ENCODE results near the gene C5AR1.
"Not testable (repeated sequence)": the region's sequence is repeated elsewhere in the genome, so short reads cannot be mapped to it uniquely, and the experiment has no call there.

C5AR1 gene

DNA sequence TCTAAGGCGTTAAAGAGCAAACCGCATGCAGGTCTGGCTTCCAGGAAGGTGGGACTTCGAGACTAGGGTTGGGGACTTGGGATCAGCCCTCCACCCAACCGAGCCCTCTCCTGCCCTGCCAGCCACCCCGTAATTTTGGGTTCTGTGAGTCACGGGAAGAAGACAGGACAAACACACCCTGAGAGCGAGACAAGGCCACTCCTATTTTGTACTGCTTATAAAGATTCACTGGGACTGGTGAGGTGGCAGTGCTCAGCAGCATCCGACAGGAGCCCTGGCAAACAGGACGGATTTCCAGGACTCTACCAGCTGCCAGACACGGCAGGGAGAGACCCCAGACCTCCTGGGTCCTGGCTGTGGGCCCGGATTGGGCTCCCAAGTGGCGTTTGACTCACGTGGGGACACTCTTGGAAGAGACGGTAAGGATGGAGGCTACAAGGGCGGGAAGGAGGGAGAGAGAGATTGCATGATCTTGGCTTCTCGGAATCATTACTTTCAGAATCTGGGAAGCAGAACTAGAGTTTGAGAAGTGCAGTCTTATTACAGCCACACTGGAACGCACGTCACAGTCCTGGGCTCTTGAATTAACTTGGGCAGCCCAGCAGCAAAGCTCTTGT lies 22.4 kb downstream of the C5AR1 start, which contains the start of gene C5AR2:
Gene C5AR2 (plus strand): TSS at position 245 of the 617 bp plus-strand sequence. CDS start 8,625 bp downstream, outside the sequence.
- DNase-seq (ENCODE audit: low read depth in 2 of 2): no peak

DNA sequence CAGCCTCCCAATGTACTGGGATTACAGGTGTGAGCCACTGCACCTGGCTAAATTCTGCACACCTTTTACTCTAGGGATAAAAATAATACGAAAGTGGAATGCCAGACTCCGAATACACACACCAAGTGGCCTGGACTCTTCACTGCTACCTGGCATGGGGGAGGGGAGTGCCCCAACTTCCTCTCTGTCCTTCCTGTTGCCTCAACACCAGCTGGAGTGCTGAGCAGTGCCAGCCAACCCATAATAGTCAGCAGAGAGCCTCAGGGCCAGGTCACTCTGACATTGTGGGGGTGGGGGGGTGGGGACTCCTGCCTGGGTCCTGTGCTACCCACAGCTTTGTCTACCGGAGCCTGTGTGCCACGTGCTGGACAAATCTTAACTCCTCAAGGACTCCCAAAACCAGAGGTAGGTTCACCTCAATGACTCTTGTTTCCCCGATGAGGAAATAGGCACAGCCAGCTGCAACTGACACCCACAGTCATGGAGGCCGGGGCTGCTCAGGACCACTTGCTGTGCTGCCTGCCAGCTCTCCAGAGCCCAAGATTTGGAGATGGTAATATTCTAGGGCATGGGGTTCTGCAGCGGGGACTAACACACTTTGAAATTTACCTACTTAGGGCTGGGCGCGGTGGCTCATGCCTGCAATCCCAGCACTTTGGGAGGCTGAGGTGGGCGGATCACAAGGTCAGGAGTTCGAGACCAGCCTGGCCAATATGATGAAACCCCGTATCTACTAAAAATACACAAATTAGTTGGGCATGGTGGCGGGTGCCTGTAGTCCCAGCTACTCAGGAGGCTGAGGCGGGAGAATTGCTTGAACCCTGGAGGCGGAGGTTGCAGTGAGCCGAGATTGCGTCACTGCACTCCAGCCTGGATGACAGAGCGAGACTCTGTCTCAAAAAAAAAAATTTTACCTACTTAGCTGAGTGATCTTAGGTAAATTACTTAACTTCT lies 27.4 kb downstream of the C5AR1 start:
- DNase-seq (ENCODE audit: low read depth in 2 of 2): not testable (repeated sequence)

DNA sequence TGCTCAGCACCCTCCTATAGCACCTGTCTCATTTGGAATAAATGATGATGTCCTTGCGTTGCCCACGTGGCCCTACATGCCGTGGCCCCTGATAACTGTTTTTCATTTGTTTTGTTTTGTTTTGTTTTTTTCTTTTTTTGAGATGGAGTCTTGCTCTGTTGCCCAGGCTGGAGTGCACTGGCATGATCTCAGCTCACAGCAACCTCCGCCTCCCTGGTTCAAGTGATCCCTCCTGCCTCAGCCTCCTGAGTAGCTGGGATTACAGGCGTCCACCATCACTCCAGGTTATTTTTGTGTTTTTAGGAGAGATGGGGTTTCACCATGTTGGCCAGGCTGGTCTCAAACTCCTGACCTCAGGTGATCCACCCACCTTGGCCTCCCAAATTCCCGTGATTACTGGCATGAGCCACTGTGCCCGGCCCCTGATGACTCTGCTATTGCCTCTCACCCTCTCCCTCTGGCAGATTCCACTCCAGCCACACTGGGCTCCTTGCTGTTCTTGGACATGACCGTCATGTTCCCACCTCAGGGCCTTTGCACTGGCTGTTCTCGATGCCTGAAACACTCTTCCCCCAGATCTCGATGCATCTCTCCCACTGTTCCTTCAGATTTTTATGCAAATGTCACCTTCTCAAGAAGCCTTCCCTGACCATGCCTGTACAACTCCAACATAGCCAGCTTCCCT lies 29.7 kb downstream of the C5AR1 start:
- no peak for DNase-seq (ENCODE audit: low read depth in 2 of 2)

DNA sequence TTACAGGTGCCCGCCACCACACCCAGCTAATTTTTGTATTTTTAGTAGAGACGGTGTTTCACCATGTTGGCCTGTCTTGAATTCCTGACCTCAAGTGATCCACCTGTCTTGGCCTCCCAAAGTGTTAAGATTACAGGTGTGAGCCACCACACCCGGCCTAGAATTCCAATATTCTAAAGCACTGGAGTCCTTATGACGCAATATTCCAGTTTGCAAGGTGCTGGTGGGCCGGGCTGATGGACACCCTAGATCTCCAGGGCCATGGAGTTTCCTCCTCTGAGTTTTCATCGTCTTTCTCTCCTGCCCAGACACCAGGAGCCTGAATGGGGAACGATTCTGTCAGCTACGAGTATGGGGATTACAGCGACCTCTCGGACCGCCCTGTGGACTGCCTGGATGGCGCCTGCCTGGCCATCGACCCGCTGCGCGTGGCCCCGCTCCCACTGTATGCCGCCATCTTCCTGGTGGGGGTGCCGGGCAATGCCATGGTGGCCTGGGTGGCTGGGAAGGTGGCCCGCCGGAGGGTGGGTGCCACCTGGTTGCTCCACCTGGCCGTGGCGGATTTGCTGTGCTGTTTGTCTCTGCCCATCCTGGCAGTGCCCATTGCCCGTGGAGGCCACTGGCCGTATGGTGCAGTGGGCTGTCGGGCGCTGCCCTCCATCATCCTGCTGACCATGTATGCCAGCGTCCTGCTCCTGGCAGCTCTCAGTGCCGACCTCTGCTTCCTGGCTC lies 31.0 kb downstream of the C5AR1 start:
- DNase-seq (ENCODE audit: low read depth in 2 of 2): no peak

DNA sequence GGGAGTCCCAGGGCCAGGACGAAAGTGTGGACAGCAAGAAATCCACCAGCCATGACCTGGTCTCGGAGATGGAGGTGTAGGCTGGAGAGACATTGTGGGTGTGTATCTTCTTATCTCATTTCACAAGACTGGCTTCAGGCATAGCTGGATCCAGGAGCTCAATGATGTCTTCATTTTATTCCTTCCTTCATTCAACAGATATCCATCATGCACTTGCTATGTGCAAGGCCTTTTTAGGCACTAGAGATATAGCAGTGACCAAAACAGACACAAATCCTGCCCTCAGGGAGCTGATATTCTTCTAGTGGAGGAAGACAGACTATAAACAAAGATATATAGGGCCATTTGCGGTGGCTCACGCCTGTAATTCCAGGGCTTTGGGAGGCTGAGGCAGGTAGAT lies 32.1 kb downstream of the C5AR1 start:
- no peak for DNase-seq (ENCODE audit: low read depth in 2 of 2)

DNA sequence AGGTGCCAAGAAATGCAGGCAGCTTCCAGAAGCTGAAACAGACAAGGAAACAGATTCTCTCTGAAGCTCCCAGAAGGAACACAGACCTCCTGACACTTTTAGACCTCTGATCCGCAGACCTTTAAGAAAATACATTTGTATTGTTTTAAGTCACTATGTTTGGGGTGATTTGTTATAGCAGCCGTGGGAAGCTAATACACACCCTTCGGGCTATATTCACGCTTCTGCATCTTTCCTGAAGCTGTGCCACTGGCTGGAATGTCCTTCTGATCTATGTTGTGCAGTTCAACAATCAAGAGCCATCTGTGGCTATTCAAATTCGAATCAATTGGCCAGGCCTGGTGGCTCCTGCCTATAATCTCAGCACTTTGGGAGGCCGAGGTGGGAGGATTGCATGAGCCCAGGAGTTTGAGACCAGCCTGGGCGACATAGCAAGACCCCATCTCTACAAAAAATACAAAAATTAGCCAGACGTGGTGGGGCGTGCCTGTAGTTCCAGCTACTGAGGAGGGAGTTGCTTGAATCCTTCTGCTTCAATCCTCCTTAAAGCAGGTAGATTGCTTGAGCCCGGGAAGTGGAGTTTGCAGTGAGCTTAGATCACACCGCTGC lies 33.6 kb downstream of the C5AR1 start:
- no peak for DNase-seq (ENCODE audit: low read depth in 2 of 2)

DNA sequence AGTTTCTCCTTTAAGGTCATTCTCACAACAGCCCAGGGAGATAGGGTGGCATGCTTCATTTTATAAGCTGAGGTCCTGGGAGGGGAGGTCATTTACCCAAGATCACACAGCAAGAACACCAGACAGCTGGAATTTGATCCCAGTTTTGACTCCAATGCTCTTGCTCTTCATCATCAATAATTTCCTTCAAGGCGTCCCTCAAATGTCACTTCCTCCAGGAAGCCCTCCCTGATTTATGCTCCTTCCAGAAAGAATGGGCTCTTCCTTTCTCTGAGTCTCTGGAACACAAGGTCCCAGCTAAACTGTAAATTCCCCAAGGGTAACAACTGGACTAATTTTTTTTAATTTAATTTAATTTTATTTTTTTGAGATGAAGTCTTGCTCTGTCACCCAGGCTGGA lies 34.8 kb downstream of the C5AR1 start:
- no peak for DNase-seq (ENCODE audit: low read depth in 2 of 2)

DNA sequence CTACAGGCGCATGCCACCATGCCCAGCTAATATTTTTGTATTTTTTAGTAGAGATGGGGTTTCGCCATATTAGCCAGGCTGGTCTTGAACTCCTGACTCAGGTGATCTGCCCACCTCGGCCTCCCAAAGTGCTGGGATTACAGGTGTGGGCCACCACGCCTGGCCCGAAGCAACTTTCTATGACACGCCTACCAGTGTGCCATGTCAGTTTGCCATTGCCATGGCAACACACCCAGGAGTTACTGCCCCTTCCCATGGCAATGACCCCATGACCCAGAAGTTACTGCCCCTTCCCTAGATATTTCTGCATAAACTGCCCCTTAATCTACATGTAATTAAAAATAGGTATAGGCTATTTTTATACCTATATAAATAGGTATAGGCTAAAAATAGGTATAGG lies 36.4 kb downstream of the C5AR1 start:
- not testable (repeated sequence) for DNase-seq (ENCODE audit: low read depth in 2 of 2)

DNA sequence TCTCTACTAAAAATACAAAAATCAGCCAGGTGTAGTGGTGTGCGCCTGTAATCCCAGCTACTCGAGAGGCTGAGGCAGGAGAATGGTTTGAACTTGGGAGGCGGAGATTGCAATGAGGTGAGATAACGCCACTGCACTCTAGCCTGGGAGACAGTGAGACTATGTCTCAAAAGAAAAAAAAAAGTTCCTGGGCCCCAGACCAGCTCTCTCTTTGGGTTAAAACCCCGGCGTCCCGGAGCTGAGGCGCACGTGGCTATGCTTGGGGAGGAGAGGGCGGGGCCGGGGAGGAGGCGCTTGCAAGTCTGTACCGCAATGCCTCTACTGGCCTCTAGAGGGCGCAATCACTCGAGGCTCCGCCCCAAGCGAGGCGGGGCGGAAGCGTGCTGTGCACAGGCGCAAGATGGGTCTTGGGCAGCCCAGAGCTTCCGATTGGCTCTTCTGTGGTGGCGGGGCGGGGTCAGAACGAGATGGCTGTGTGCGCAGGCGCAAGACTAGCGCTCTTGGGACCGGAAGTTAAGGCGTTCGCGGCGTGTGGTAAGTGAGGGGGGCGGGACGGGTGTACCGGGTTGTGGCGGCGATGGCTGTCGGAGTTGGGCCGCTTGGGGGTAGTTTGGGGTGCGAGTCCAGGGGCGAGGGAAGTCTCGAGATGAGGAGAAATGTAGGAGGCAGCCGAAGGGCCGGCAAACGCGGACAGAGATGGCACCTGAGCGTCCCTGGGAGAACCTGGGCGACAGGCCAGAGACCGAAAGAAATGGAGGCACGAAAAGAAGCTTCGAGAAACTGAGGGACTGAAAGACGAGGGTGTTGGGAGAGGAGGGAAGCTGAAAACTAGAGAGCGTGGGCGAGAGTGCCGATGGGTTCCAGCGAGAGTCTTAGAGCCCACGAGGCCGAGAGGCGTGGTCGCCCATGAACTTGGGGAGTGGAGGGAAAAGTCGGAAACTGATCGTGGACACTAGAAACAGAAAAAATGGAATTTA lies 39.4 kb downstream of the C5AR1 start, which contains the start of gene DHX34:
Gene DHX34 (plus strand): TSS at position 497 of the 977 bp plus-strand sequence. CDS start 3,716 bp downstream, outside the sequence.
- DNase-seq (ENCODE audit: low read depth in 2 of 2): peak; percentile 97 to 98

DNA sequence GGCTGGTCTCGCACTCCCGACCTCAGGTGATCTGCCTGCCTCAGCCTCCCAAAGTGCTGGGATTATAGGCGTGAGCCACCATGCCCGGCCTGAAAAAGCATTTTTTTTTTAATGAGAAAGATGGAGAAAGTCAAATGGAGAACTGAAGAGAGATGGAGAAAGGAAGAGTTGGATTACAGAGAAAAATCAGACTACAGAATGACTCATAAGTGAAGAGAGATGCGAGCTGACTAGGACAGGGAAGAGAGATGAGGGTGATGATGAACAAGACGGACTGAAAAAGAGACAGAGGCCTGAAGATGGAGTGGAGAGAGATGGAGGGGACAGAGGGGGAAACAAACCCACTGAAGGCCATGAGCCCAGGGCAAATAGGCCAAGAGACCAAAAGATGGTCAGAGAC lies 41.0 kb downstream of the C5AR1 start:
- no peak for DNase-seq (ENCODE audit: low read depth in 2 of 2)

DNA sequence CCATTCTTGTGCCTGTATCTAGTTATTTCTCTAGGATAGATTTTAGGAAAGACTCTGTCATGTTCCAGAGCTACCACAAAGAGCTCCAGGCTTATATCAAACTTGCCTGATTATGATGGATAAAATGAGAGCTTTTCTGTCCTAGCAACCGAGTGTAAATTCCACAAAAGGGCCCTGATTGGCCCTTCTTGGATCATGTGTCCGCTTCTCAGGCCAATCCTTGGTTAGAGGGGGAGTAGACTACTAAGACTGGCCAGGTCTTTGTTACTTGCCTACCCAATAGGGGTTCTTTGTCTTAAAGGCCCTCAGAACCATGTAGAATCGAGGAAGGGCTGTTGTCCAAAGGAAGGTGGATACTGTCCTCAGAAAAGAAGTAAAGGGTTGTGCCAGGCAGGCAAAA lies 41.9 kb downstream of the C5AR1 start:
- no peak for DNase-seq (ENCODE audit: low read depth in 2 of 2)

DNA sequence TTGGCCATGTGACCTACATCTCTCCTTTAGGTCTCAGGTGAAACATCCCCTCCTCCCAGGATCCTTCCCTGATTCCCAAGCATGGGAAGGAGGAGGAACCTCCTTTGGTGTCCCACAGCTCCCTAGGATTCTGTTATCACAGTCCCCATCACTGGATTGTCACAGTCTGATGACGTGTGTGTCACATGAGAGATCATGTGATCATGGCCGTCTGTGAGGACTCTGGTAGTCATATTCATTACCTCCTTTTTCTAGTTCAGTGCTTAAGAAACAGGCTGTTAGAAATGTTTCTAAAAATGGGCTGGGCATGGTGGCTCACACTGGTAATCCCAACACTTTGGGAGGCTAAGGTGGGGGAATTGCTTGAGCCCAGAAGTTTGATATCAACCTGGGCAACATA lies 42.4 kb downstream of the C5AR1 start:
- DNase-seq (ENCODE audit: low read depth in 2 of 2): no peak

DNA sequence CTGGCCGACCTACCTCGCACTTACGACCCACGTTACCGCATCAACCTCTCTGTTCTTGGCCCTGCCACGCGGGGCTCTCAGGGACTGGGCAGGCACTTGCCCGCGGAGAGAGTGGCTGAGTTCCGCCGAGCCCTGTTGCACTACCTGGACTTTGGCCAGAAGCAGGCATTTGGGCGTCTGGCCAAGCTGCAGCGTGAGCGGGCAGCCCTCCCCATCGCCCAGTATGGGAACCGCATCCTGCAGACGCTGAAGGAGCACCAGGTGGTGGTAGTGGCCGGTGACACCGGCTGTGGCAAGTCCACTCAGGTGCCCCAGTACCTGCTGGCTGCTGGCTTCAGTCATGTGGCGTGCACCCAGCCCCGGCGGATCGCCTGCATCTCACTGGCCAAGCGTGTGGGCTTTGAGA lies 43.6 kb downstream of the C5AR1 start:
- DNase-seq (ENCODE audit: low read depth in 2 of 2): no peak

DNA sequence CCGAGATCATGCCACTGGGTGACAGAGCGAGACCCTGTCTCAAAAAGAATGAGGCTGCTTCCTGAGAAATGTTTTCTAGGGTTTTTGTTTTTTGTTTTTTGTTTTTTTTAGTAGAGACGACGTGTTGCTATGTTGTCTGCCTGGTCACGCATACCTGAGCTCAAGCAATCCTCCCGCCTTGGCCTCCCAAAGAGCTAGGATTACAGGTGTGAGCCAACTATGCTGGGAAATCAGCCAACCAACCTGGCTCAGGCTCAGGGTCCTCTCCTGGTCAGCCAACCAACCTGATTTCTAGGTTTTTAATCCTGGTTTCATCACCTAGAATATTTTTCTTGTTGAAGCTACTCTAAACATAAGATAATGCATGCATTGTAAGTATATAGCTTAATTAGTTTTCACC lies 47.2 kb downstream of the C5AR1 start:
- DNase-seq (ENCODE audit: low read depth in 2 of 2): no peak

DNA sequence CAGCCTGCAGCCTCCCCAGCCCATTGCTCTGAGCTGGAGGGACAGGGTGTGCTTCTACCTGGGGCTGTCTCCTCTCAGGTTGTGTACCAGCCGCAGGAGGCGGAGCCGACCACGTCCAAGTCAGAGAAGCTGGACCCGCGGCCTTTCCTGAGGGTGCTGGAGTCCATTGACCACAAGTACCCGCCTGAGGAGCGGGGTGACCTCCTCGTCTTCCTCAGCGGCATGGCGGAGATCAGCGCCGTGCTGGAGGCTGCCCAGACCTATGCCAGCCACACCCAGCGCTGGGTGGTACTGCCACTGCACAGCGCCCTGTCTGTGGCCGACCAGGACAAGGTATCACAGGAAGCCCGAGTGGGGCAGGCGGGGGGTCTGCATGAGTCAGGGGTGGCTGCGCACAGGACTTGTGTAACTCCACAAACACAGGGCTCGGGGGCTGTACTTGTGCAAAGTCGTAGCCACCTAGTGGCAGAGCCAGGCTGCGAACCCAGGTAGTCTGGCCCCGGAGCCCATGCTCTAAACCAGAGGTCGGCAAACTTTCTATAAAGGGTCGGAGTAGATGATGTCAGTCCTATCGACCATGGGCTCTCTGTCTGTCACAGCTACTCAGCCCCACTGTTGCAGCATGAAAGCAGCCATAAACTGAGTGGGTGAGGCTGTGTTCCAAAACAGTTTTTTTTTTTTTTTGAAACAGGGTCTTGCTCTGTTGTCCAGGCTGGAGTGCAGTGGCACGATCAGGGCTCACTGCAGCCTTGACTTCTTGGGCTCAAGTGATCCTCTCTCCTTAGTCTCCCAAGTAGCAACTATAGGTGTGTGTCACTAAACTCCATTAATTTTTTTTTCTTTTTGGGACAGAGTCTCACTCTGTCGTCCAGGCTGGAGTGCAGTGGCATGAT lies 48.4 kb downstream of the C5AR1 start:
- no peak for DNase-seq (ENCODE audit: low read depth in 2 of 2)

DNA sequence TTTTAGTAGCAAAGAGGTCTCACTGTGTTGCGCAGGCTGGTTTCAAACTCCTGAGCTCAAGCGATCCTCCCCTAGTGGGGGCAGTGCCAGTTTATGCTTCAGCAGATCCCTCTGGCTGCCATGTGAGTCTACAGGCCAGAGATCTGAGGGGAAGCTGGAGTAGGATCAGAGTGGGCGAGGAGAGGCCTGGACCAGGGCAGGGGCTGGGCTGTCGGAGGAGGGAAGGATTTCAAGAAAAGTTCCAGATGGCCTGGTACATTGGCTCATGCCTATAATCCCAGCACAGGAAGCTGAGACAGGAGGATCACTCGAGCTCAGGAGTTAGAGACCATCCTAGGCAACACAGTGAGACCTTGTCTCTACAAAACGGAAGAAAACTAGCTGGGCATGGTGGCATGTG lies 49.3 kb downstream of the C5AR1 start:
- DNase-seq (ENCODE audit: low read depth in 2 of 2): no peak

DNA sequence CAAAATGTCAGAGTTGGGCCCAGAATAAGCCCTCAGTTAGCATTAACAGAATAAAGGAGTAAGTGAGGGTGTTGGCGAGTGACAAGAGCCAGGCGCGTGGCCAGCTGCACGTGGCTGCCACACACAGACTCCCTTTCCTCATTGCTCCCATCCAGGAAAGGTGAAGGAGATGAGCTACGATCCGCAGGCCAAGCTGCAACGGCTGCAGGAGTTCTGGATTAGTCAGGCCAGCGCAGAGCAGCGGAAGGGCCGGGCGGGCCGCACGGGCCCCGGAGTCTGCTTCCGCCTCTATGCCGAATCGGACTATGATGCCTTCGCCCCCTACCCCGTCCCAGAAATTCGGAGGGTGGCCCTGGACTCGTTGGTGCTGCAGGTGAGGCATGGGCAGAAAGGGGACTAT lies 52.7 kb downstream of the C5AR1 start:
- no peak for DNase-seq (ENCODE audit: low read depth in 2 of 2)

DNA sequence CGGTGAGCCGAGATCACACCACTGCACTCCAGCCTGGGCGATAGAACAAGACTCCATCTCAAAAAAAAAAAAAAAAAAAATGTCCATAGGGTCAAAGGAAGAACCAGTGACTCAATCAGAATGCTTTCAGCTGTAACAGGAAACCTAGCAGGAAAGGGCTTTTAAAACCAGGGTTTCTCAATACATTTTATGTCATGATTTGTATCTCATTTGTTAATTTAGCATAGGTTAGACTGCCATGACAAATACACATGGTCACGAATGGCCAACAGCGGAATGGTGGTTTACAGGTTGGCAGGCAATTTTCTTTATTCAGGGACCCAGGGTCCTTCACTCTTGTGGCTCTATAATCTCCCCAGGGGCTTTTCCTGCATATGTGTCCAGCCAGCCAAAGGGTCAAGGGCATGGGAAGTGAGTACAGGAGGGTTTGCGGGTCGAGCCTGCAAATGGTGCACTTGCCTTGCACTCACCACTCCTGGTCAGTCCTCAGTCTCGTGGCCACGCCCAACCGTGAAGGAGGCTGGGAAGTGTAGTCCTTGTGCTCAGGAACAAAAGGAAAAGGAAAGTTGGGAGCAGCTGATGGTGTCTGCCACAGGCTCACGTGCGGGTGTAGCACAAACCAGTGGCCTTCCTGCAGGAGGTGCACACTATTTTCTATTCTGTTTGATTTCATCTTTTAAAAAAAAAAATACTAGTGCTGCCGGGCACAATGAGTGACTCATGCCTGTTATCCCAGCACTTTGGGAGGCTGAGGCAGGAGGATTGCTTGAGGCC lies 54.3 kb downstream of the C5AR1 start:
- no peak for DNase-seq (ENCODE audit: low read depth in 2 of 2)

Measured in stimulated activated CD4-positive, alpha-beta T cell treated with anti-CD3 and anti-CD28 coated beads, Interleukin-1b, Interleukin-23, amount 100 ng/mL, for 1 hour (primary cell).